CD14-positive monocyte (primary cell): ENCODE results near the gene RNF133. TPM values are rescaled to one million over a fixed set of nuclear protein-coding genes. Genes with fewer than 3 reads are reported as not detected.

ENCODE experiments used
- DNase-seq, 3 donors: peaks; one replicate each; pipeline ENCODE4 v3.0.0-alpha.2; 2011 to 2022
- H2AFZ ChIP-seq: 2 replicates; pipeline ENCODE4 v1.6.0; 2012; ENCODE audit warnings: mild to moderate bottlenecking, low read depth, low read length, inconsistent platforms; ENCODE audit not compliant: insufficient read depth, poor library complexity, severe bottlenecking
- H3K27ac ChIP-seq, 2 donors: 1 replicate in 1 of 2; 2 replicates in 1 of 2; pipeline ENCODE4 v1.5.1; 2012 to 2013; ENCODE audit warnings: low read length in 2 of 2, control low read depth in 1 of 2, inconsistent platforms in 1 of 2, low read depth in 1 of 2, mild to moderate bottlenecking in 1 of 2
- H3K27me3 ChIP-seq, 2 donors: one replicate each; pipeline versions ENCODE4 v1.6.0 to v1.6.1; 2011 to 2013; ENCODE audit warnings: low read length in 2 of 2; ENCODE audit not compliant: control insufficient read depth in 2 of 2, insufficient read depth in 2 of 2
- H3K36me3 ChIP-seq, 2 donors: replicated peaks in 1 of 2; 1 replicate in 1 of 2; 2 replicates in 1 of 2; pipeline versions ENCODE4 v1.5.1 to v1.6.1; 2012 to 2013; ENCODE audit warnings: low read length in 2 of 2, control low read depth in 1 of 2, inconsistent platforms in 1 of 2, mild to moderate bottlenecking in 1 of 2; ENCODE audit not compliant: insufficient read depth in 2 of 2, control insufficient read depth in 1 of 2
- H3K4me1 ChIP-seq, 2 donors: 1 replicate in 1 of 2; 2 replicates in 1 of 2; pipeline versions ENCODE4 v1.5.1 to v1.6.1; 2012 to 2013; ENCODE audit warnings: low read length in 2 of 2, control low read depth in 1 of 2, inconsistent platforms in 1 of 2, mild to moderate bottlenecking in 1 of 2, moderate library complexity in 1 of 2; ENCODE audit not compliant: insufficient read depth in 2 of 2, control insufficient read depth in 1 of 2
- H3K4me2 ChIP-seq: replicated peaks from 2 replicates; pipeline ENCODE3; 2012; ENCODE audit warnings: low read length, moderate library complexity, mild to moderate bottlenecking; ENCODE audit not compliant: poor library complexity, severe bottlenecking; ENCODE audit errors: extremely low read depth
- H3K4me3 ChIP-seq, 3 experiments: fragments of 200-600 bp in 1 of 3; sonication (generic) in 1 of 3; replicated peaks in 1 of 3; 1 replicate in 2 of 3; 2 replicates in 1 of 3; pipeline ENCODE4 v1.5.1; 2011 to 2013; ENCODE audit warnings: low read length in 3 of 3, mild to moderate bottlenecking in 3 of 3, control low read depth in 2 of 3, low read depth in 2 of 3, inconsistent platforms in 1 of 3, moderate library complexity in 1 of 3
- H3K79me2 ChIP-seq: 2 replicates; pipeline ENCODE4 v1.6.0; 2012; ENCODE audit warnings: mild to moderate bottlenecking, control low read depth, inconsistent platforms, low read length, moderate library complexity; ENCODE audit not compliant: insufficient read depth
- H3K9ac ChIP-seq: 2 replicates; pipeline ENCODE4 v1.6.0; 2017; ENCODE audit warnings: low read length, mild to moderate bottlenecking; ENCODE audit not compliant: insufficient read depth, poor library complexity, severe bottlenecking
- H3K9me3 ChIP-seq, 2 donors: replicated peaks in 1 of 2; 1 replicate in 1 of 2; 2 replicates in 1 of 2; pipeline versions ENCODE4 v1.5.1 to v1.6.1; 2012 to 2013; ENCODE audit warnings: low read length in 2 of 2, control low read depth in 1 of 2; ENCODE audit not compliant: control insufficient read depth in 1 of 2, insufficient read depth in 1 of 2
- H4K20me1 ChIP-seq: 2 replicates; pipeline ENCODE4 v1.6.0; 2012; ENCODE audit warnings: mild to moderate bottlenecking, low read length, control low read depth, moderate library complexity; ENCODE audit not compliant: insufficient read depth
- H3K27ac Mint-ChIP-seq, 7 donors: one replicate each; pipeline ENCODE4 v1.8.0; 2020; ENCODE audit warnings: mild to moderate bottlenecking in 7 of 7, mixed read lengths in 7 of 7, moderate library complexity in 6 of 7, inconsistent platforms in 2 of 7
- H3K27me3 Mint-ChIP-seq, 3 donors: one replicate each; pipeline ENCODE4 v1.8.0; 2021 to 2022; ENCODE audit warnings: low read depth in 3 of 3, mild to moderate bottlenecking in 3 of 3, mixed read lengths in 3 of 3, moderate library complexity in 3 of 3, inconsistent platforms in 1 of 3
- H3K36me3 Mint-ChIP-seq, 2 donors: one replicate each; pipeline ENCODE4 v1.8.0; 2020; ENCODE audit warnings: mixed read lengths in 2 of 2, inconsistent platforms in 1 of 2, mild to moderate bottlenecking in 1 of 2
- H3K4me1 Mint-ChIP-seq: one replicate; pipeline ENCODE4 v1.8.0; 2020; ENCODE audit warnings: mild to moderate bottlenecking, mixed read lengths
- H3K4me3 Mint-ChIP-seq, 2 donors: one replicate each; pipeline ENCODE4 v1.8.0; 2020; ENCODE audit warnings: mild to moderate bottlenecking in 2 of 2, mixed read lengths in 2 of 2, moderate library complexity in 1 of 2
- H3K9me3 Mint-ChIP-seq, 7 donors: one replicate each; pipeline ENCODE4 v1.8.0; 2020 to 2022; ENCODE audit warnings: mixed read lengths in 7 of 7, mild to moderate bottlenecking in 6 of 7, moderate library complexity in 6 of 7, inconsistent platforms in 2 of 7
- CTCF ChIP-seq: fragments of 200-600 bp; IDR thresholded peaks from one replicate; pipeline ENCODE4 v1.8.0; 2022; ENCODE audit warnings: antibody characterized with exemption, mild to moderate bottlenecking
- WGBS: methylation state at CpG from one replicate; pipeline ENCODE4 v1.1.5; 2013; ENCODE audit warnings: missing lambda C conversion rate; ENCODE audit not compliant: insufficient coverage; 5-methylcytosine and 5-hydroxymethylcytosine counted together
- intact Hi-C, 2 donors: fragments of 100-400 bp; cut with micrococcal nuclease; formaldehyde crosslinking; loops; one replicate each; pipeline versions ENCODE4 v1.15.0 to v1.15.1; 2023
- polyA plus RNA-seq, 3 donors: library from polyadenylated mRNA; depleted of rRNA in 1 of 3; unstranded in 2 of 3; stranded (reverse) in 1 of 3; fragments of 300-500 nt in 2 of 3; fragments of >200 nt in 1 of 3; fragmentation: Illumina TruSeq in 2 of 3; gene quantifications; 1 replicate in 2 of 3; 2 replicates in 1 of 3; pipeline ENCODE4 v1.2.3, GENCODE V29; 2012 to 2021

The RNF133 gene
- polyA plus RNA-seq, 3 donors: not detected

GRCh38 chr7:122672536-122672935, 26.4 kb downstream of the RNF133 start:
- Histone ChIP-seq H3K27me3 (no peaks in the 10 kb centered on the region), H2AFZ (no peak overlapping the region), H3K9ac (no peak overlapping the region), H3K4me2 (no peak overlapping the region), H4K20me1 (no peaks in the 10 kb centered on the region), H3K79me2 (no peaks in the 10 kb centered on the region), H3K9me3 (peaks cover 0 to 14% of the 10 kb centered on the region in 2 donors), H3K27ac (no peak overlapping the region), H3K4me3 (no peak overlapping the region), H3K4me1 (no peaks in the 10 kb centered on the region), H3K36me3 (no peaks in the 10 kb centered on the region)
- intact Hi-C loops: no loop called here
- WGBS: 89% methylated on average over 7 of the region's 8 CpGs
- Mint-ChIP-seq H3K4me1 (no peaks in the 10 kb centered on the region), H3K27ac (no peak overlapping the region), H3K9me3 (peaks cover 4 to 13% (median 8%) of the 10 kb centered on the region in 7 donors), H3K4me3 (no peak overlapping the region), H3K27me3 (no peaks in the 10 kb centered on the region), H3K36me3 (no peaks in the 10 kb centered on the region)
- TF ChIP-seq CTCF: no peak
- DNase-seq: no peak

GRCh38 chr7:122663733-122664132, 35.2 kb downstream of the RNF133 start:
- H3K9me3 ChIP-seq: peaks cover 3 to 7% of the 10 kb centered on the region in 2 donors
- H3K27me3 ChIP-seq: no peaks in the 10 kb centered on the region
- no peaks in the 10 kb centered on the region for H3K4me1 ChIP-seq
- no peak overlapping the region for H3K27ac ChIP-seq
- no peak overlapping the region for H3K4me3 Mint-ChIP-seq
- H3K27ac Mint-ChIP-seq: no peak overlapping the region
- H3K9ac ChIP-seq: no peak overlapping the region
- peaks cover 0 to 6% (median 2%) of the 10 kb centered on the region in 7 donors for H3K9me3 Mint-ChIP-seq
- WGBS: no CpG with 5 or more reads among the region's 2 CpGs
- H3K36me3 Mint-ChIP-seq: no peaks in the 10 kb centered on the region
- no peak for DNase-seq
- H4K20me1 ChIP-seq: no peaks in the 10 kb centered on the region
- no peak overlapping the region for H2AFZ ChIP-seq
- no peaks in the 10 kb centered on the region for H3K79me2 ChIP-seq
- TF ChIP-seq CTCF: no peak
- no peaks in the 10 kb centered on the region for H3K27me3 Mint-ChIP-seq
- H3K4me2 ChIP-seq: no peak overlapping the region
- no peaks in the 10 kb centered on the region for H3K36me3 ChIP-seq
- no peak overlapping the region for H3K4me3 ChIP-seq
- no peaks in the 10 kb centered on the region for H3K4me1 Mint-ChIP-seq
- intact Hi-C loops: no loop called here
